Nucleus accumbens (tissue), 56 donors: ENCODE measurements around the gene MAPKBP1.

Source experiments
- DNase-seq, 56 donors: peaks; one replicate each; lab custom pipeline; 2025; lab: John Stamatoyannopoulos, UW

The MAPKBP1 gene

GRCh38 chr15:41804916-41805666 is 30.8 kb downstream of the MAPKBP1 start:
- peak in 4 of 56 donors; percentile 12 to 43 (median 32) for DNase-seq

- no peak for DNase-seq
Observed at GRCh38 chr15:41805711-41806110, 31.4 kb downstream of the MAPKBP1 start.

GRCh38 chr15:41806291-41807181 is 32.3 kb downstream of the MAPKBP1 start:
- DNase-seq, result peak in 1 of 56 donors; percentile 31

GRCh38 chr15:41809121-41809520 is 34.8 kb downstream of the MAPKBP1 start:
- DNase-seq, result no peak

GRCh38 chr15:41809526-41810220 is 35.4 kb downstream of the MAPKBP1 start:
- peak in 3 of 56 donors; percentile 7 to 14 (median 11) for DNase-seq

- DNase-seq, result no peak
Observed at GRCh38 chr15:41810651-41811431, 36.6 kb downstream of the MAPKBP1 start.

- DNase-seq, result peak in 53 of 56 donors; percentile 14 to 92 (median 70)
Observed at GRCh38 chr15:41811432-41812195, 37.3 kb downstream of the MAPKBP1 start.

GRCh38 chr15:41812820-41813375 is 38.6 kb downstream of the MAPKBP1 start:
- DNase-seq, result no peak

GRCh38 chr15:41813426-41813825 is 39.1 kb downstream of the MAPKBP1 start:
- DNase-seq, result no peak

GRCh38 chr15:41814534-41814933 is 40.2 kb downstream of the MAPKBP1 start:
- DNase-seq, result no peak

- DNase-seq, result no peak
Observed at GRCh38 chr15:41816788-41817187, 42.5 kb downstream of the MAPKBP1 start.

GRCh38 chr15:41817327-41817726 is 43.0 kb downstream of the MAPKBP1 start:
- no peak for DNase-seq

- no peak for DNase-seq
Observed at GRCh38 chr15:41817781-41818180, 43.5 kb downstream of the MAPKBP1 start.

GRCh38 chr15:41819455-41820050 is 45.3 kb downstream of the MAPKBP1 start:
- DNase-seq, result no peak

GRCh38 chr15:41820791-41821423 is 46.6 kb downstream of the MAPKBP1 start:
- DNase-seq, result no peak

GRCh38 chr15:41821831-41822230 is 47.5 kb downstream of the MAPKBP1 start:
- DNase-seq, result peak in 9 of 56 donors; percentile 14 to 42 (median 30)

GRCh38 chr15:41822471-41822870 is 48.2 kb downstream of the MAPKBP1 start:
- no peak for DNase-seq

GRCh38 chr15:41822957-41823356 is 48.7 kb downstream of the MAPKBP1 start:
- DNase-seq, result no peak
